H1 (cell line): ENCODE measurements around the gene ST3GAL3. TPM values are rescaled to one million over a fixed set of nuclear protein-coding genes. Genes with fewer than 3 reads are reported as not detected.

ENCODE experiments used
- CREB1 ChIP-seq: IDR thresholded peaks from 2 replicates; pipeline ENCODE4 v1.6.1; 2012; ENCODE audit warnings: inconsistent platforms
- MAFK ChIP-seq: IDR thresholded peaks from 2 replicates; pipeline ENCODE4 v1.6.1; 2012; ENCODE audit warnings: low read depth, mild to moderate bottlenecking, improper control_type of control experiment, low read length
- POU5F1 ChIP-seq: IDR thresholded peaks from 2 replicates; pipeline ENCODE4 v1.6.1; 2011; ENCODE audit warnings: low read depth, mild to moderate bottlenecking, low read length, moderate library complexity
- SIX5 ChIP-seq: IDR thresholded peaks from 2 replicates; pipeline ENCODE4 v1.6.1; 2011; ENCODE audit warnings: mild to moderate bottlenecking, low read depth, low read length
- SP2 ChIP-seq: IDR thresholded peaks from 2 replicates; pipeline ENCODE4 v1.6.1; 2012; ENCODE audit warnings: mild to moderate bottlenecking, low read length, inconsistent platforms
- YY1 ChIP-seq: IDR thresholded peaks from 2 replicates; pipeline ENCODE4 v1.6.1; 2011; ENCODE audit warnings: low read depth, mild to moderate bottlenecking, low read length
- polyA plus RNA-seq, 7 experiments: library from polyadenylated mRNA; depleted of rRNA in 3 of 7; stranded (reverse) in 5 of 7; unstranded in 2 of 7; fragments of >200 nt in 5 of 7; fragments of 200-250 nt in 2 of 7; gene quantifications; 1 replicate in 5 of 7; 2 replicates in 1 of 7; 4 replicates in 1 of 7; pipeline versions ENCODE4 v1.2.1 to v1.2.3, GENCODE V29; 2011 to 2013; ENCODE audit warnings: missing spikeins in 2 of 7, mixed read lengths in 2 of 7
- total RNA-seq: library from RNA; stranded (reverse); fragmentation: NEBNext Ultra II Directional; extraction: Animal tissue kit (Norgen Biotek cat#: 25700); gene quantifications from 2 replicates; pipeline ENCODE4 v1.2.1, GENCODE V29; 2021

ST3GAL3 gene
- total and polyA plus RNA-seq, 2 of the 8 experiments (the other 6 are each of a cell fraction or from before 2014, with no cell fraction given) = 6.8 to 7.0 TPM

DNA sequence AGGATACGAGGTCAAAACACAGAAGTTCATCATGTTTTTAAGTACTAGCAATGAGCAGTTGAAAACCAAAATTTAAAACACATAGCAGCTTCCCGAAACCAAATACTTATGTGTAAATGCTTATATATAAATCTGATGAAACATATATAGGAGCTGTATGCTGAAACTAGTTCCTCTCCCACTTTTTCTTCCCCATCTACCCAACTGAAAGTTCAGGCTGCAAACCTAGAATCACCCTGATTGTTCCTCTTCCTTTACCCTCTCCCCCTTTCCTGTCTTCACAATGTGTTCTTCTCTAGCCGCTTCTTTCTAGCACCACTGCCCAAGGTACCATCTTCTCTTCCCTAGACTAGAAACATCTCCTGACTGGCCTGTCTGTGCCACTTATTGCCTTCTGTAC, 90.6 kb downstream of the ST3GAL3 start (continued):
- TF ChIP-seq MAFK (no peak), YY1 (no peak), POU5F1 (no peak), SIX5 (no peak), SP2 (no peak), CREB1 (no peak)
